Subcutaneous adipose tissue (tissue), 4 donors: ENCODE measurements around the gene CTBP2. TPM values are rescaled to one million over a fixed set of nuclear protein-coding genes. Genes with fewer than 3 reads are reported as not detected.

Experiments used
- total RNA-seq, 4 donors: library from RNA; depleted of rRNA; stranded (reverse); fragments of >200 nt; gene quantifications; one replicate each; pipeline ENCODE4 v1.1.0, GENCODE V29; 2016
- TF ChIP-seq, protein P1 (sequence below): fragments of 450-650 bp; IDR thresholded peaks from one replicate; pipeline ENCODE4 v1.5.1; 2016; ENCODE audit warnings: low read depth, mild to moderate bottlenecking, control low read depth, antibody characterized with exemption, moderate library complexity

Gene CTBP2
- total RNA-seq, 4 donors from 2014 or later, result 22.3 to 52.2 (median 42.5) TPM

- TF ChIP-seq, protein P1, sequence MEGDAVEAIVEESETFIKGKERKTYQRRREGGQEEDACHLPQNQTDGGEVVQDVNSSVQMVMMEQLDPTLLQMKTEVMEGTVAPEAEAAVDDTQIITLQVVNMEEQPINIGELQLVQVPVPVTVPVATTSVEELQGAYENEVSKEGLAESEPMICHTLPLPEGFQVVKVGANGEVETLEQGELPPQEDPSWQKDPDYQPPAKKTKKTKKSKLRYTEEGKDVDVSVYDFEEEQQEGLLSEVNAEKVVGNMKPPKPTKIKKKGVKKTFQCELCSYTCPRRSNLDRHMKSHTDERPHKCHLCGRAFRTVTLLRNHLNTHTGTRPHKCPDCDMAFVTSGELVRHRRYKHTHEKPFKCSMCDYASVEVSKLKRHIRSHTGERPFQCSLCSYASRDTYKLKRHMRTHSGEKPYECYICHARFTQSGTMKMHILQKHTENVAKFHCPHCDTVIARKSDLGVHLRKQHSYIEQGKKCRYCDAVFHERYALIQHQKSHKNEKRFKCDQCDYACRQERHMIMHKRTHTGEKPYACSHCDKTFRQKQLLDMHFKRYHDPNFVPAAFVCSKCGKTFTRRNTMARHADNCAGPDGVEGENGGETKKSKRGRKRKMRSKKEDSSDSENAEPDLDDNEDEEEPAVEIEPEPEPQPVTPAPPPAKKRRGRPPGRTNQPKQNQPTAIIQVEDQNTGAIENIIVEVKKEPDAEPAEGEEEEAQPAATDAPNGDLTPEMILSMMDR, result no peak
These were observed 32.3 kb upstream of the CTBP2 start for GRCh38 chr10:125192620-125193019.

DNA sequence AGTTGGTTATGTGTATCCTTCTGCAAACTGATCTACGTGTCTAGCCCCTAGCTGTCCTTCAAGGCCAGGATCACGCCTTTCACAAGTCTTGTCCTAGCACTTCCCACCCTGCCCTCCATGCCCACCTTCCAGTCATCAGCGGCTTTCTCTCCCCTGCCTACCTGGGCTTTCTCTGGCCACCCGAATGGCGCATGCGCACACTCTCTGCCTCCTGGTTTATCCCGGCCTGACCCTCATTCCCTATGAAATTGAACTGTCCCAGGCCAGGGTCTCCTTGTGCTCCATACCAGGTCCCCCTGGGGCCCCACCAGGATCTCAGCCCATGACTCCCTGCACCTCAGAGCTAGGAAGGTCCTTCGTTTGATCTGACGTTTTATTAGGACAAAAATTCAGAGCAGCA, 31.6 kb upstream of the CTBP2 start:
- TF ChIP-seq, protein P1, result no peak

GRCh38 chr10:125190946-125191345, 30.6 kb upstream of the CTBP2 start:
- TF ChIP-seq, protein P1, result no peak

DNA sequence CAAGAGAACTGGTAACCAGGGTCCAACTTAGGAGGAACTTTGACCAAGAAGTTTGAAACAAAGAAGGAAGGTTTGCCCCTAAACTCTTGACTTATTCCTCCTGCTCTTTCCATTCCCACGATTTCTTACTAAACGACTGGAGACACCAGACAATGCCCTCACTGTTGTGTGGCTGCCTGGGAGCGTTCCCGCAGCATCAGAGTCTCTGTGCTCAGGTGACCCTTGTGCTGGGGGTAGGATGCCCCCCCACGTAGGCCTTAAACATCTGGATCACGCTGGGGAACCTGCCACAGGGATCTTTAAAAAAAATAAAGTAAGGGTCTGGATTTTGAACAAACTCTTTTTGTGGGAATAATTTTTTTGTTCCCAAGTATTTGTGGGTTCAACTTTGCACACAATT, 30.1 kb upstream of the CTBP2 start:
- TF ChIP-seq, protein P1, result no peak

- TF ChIP-seq, protein P1, result no peak
These were observed 28.8 kb upstream of the CTBP2 start for GRCh38 chr10:125189162-125189561.

- TF ChIP-seq, protein P1, result no peak
These were observed 27.2 kb upstream of the CTBP2 start for GRCh38 chr10:125187238-125188194.

DNA sequence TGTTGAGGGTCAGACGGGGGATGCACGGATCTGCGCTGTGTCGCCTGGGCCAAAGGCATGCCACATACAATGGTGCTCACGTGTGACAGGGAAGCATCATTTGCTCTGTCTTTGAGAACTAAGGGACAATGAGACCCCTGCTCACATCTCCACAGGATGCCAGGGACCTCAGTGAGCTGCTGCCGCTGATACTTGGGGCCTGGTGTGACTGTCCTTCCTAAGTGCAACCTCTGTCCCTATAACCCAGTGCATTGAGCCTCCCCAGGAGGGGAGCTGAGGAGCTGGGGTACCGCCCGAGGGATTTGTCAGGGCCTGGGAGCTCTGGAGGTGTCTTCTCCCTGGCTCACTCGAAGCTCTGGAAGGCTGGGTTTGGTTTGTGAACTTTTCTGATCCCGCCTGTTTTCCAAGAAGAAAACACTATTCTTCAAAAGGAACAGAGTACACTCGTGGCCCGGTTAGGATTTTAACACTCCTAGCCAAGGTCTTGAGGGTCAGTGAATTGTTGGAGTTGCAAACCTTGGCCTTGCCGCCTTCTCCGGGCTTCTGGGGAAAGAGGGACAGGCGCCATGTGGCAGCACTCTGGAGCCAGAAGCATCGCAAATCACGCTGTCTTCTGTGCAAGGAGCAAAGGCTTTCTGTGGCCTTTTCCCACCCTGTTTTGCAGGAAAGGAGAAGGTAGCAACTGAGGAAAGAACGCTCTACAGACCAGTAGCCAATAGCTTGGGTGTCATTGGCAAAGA, 26.2 kb upstream of the CTBP2 start:
- TF ChIP-seq, protein P1, result no peak
